B cell (primary cell): Measurements from ENCODE around the gene CDC25B.

Source experiments
- CTCF ChIP-seq: fragments of 200-600 bp; IDR thresholded peaks from one replicate; pipeline ENCODE4 v1.8.0; 2022; ENCODE audit warnings: antibody characterized with exemption, mild to moderate bottlenecking
- EZH2 ChIP-seq: IDR thresholded peaks from 2 replicates; pipeline ENCODE4 v1.6.1; 2012; ENCODE audit warnings: borderline replicate concordance, low read depth, mild to moderate bottlenecking, moderate library complexity, low read length; ENCODE audit not compliant: insufficient read depth, poor library complexity, severe bottlenecking

- no peak for TF ChIP-seq CTCF
- TF ChIP-seq EZH2: peak; percentile 57
Measured at GRCh38 chr20:3777716-3778629, 18.1 kb upstream of the CDC25B start.
